ENCODE data around the gene PARL. TPM values are rescaled to one million over a fixed set of nuclear protein-coding genes. Genes with fewer than 3 reads are reported as not detected.

Gene PARL, protein sequence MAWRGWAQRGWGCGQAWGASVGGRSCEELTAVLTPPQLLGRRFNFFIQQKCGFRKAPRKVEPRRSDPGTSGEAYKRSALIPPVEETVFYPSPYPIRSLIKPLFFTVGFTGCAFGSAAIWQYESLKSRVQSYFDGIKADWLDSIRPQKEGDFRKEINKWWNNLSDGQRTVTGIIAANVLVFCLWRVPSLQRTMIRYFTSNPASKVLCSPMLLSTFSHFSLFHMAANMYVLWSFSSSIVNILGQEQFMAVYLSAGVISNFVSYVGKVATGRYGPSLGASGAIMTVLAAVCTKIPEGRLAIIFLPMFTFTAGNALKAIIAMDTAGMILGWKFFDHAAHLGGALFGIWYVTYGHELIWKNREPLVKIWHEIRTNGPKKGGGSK
- 73.7 and 79.8 TPM in 2 replicates for total RNA-seq (2021)
- percentile 84 among the genes with signal in this experiment for Bru-seq, nascent RNA
- BruChase-seq, experiment 1, labeled RNA remaining after a 2-hour chase = percentile 91 among the genes with signal in this experiment
- percentile 94 among the genes with signal in this experiment for BruChase-seq, experiment 2, labeled RNA remaining after a 6-hour chase
- long read RNA-seq, transcript PARL-202 (10 exons, 1,414 nt) = major isoform, 70 of 126 reads
- long read RNA-seq, transcript PARL-201 (9 exons, 1,240 nt) = minor isoform, 20 of 126 reads
- long read RNA-seq, partial matches to known transcripts = 0 of 126 reads
- long read RNA-seq, other reads (novel, unspliced or antisense) = 31 of 126 reads

- intact Hi-C loops (cut with micrococcal nuclease; ENCODE audit: unreplicated experiment) = loop anchor here (5.0 kb wide), 1 partner anchor 407 kb away; no protein-coding TSS in a partner anchor
- peaks cover 12% of the 10 kb centered on the region for H3K4me1 ChIP-seq (ENCODE audit: insufficient read depth, low read length, poor library complexity, severe bottlenecking)
- ChIA-PET CTCF (interaction anchor here (0.5 to 1.3 kb wide), 6 partner anchors 11 to 405 kb away, joined by 3 to 8 read pairs (median 4); partner anchors contain the start of gene MAP6D1), POLR2A (ENCODE audit: low non-redundant PET) (no interaction called here)
- peak; percentile 94 for DNase-seq (ENCODE audit: low spot score)
- no peaks in the 10 kb centered on the region for H3K9me3 ChIP-seq (ENCODE audit: low read depth, low read length, poor library complexity, severe bottlenecking)
- H3K27ac ChIP-seq (ENCODE audit: low read depth, low read length, poor library complexity, severe bottlenecking) = peak within 1 kb of the TSS; percentile 70
- no TSS peak for BruUV-seq (replicated peaks)
- no peak for TF ChIP-seq EZH2 (IDR thresholded peaks at IDR 0.05; ENCODE audit: borderline replicate concordance, low read depth, low read length, poor library complexity, severe bottlenecking)
- TF ChIP-seq CTCF (conservative IDR thresholded peaks at IDR 0.05; ENCODE audit: low read depth, low read length) = peak; percentile 99
- no peaks in the 10 kb centered on the region for H3K27me3 ChIP-seq (replicated peaks; ENCODE audit: insufficient read depth, low read depth, low read length, poor library complexity)
- H3K4me3 ChIP-seq (ENCODE audit: low read depth, low read length, poor library complexity, severe bottlenecking) = peak within 1 kb of the TSS; percentile 78
- peaks cover 4% of the 10 kb centered on the region for H3K36me3 ChIP-seq (ENCODE audit: insufficient read depth, low read length, poor library complexity, severe bottlenecking)
Measured at GRCh38 chr3:183884427-183885296, at the start of gene PARL. Gene PARL (minus strand): TSS chr3:183884880. CDS start chr3:183884846, 34 bp downstream.

- no TSS peak for BruUV-seq (replicated peaks)
- ChIA-PET POLR2A (ENCODE audit: low non-redundant PET) (no interaction called here), CTCF (no interaction called here)
- Histone ChIP-seq H3K4me1 (ENCODE audit: insufficient read depth, low read length, poor library complexity, severe bottlenecking) (no peaks in the 10 kb centered on the region), H3K27me3 (replicated peaks; ENCODE audit: insufficient read depth, low read depth, low read length, poor library complexity) (no peaks in the 10 kb centered on the region), H3K27ac (ENCODE audit: low read depth, low read length, poor library complexity, severe bottlenecking) (no peak overlapping the region), H3K36me3 (ENCODE audit: insufficient read depth, low read length, poor library complexity, severe bottlenecking) (no peaks in the 10 kb centered on the region), H3K9me3 (ENCODE audit: low read depth, low read length, poor library complexity, severe bottlenecking) (no peaks in the 10 kb centered on the region), H3K4me3 (ENCODE audit: low read depth, low read length, poor library complexity, severe bottlenecking) (no peak overlapping the region)
- TF ChIP-seq CTCF (conservative IDR thresholded peaks at IDR 0.05; ENCODE audit: low read depth, low read length) = no peak
- no peak for TF ChIP-seq EZH2 (IDR thresholded peaks at IDR 0.05; ENCODE audit: borderline replicate concordance, low read depth, low read length, poor library complexity, severe bottlenecking)
- no peak for DNase-seq (ENCODE audit: low spot score)
- intact Hi-C loops (cut with micrococcal nuclease; ENCODE audit: unreplicated experiment) = no loop called here
Measured at GRCh38 chr3:183933160-183933559, 48.5 kb upstream of the PARL start.

- Histone ChIP-seq H3K27me3 (replicated peaks; ENCODE audit: insufficient read depth, low read depth, low read length, poor library complexity) (no peaks in the 10 kb centered on the region), H3K4me3 (ENCODE audit: low read depth, low read length, poor library complexity, severe bottlenecking) (no peak overlapping the region), H3K4me1 (ENCODE audit: insufficient read depth, low read length, poor library complexity, severe bottlenecking) (no peaks in the 10 kb centered on the region), H3K27ac (ENCODE audit: low read depth, low read length, poor library complexity, severe bottlenecking) (no peak overlapping the region), H3K9me3 (ENCODE audit: low read depth, low read length, poor library complexity, severe bottlenecking) (no peaks in the 10 kb centered on the region), H3K36me3 (ENCODE audit: insufficient read depth, low read length, poor library complexity, severe bottlenecking) (no peaks in the 10 kb centered on the region)
- ChIA-PET CTCF (no interaction called here), POLR2A (ENCODE audit: low non-redundant PET) (no interaction called here)
- no TSS peak for BruUV-seq (replicated peaks)
- no peak for DNase-seq (ENCODE audit: low spot score)
- TF ChIP-seq EZH2 (IDR thresholded peaks at IDR 0.05; ENCODE audit: borderline replicate concordance, low read depth, low read length, poor library complexity, severe bottlenecking) (no peak), CTCF (conservative IDR thresholded peaks at IDR 0.05; ENCODE audit: low read depth, low read length) (no peak)
- intact Hi-C loops (cut with micrococcal nuclease; ENCODE audit: unreplicated experiment) = no loop called here
Measured at GRCh38 chr3:183931881-183932280, 47.2 kb upstream of the PARL start.
